Measurements from ENCODE around the gene SHPK. TPM values are rescaled to one million over a fixed set of nuclear protein-coding genes. Genes with fewer than 3 reads are reported as not detected.

SHPK gene
- total RNA-seq, 2 donors from 2014 or later, result 35.2 to 46.4 TPM

DNA sequence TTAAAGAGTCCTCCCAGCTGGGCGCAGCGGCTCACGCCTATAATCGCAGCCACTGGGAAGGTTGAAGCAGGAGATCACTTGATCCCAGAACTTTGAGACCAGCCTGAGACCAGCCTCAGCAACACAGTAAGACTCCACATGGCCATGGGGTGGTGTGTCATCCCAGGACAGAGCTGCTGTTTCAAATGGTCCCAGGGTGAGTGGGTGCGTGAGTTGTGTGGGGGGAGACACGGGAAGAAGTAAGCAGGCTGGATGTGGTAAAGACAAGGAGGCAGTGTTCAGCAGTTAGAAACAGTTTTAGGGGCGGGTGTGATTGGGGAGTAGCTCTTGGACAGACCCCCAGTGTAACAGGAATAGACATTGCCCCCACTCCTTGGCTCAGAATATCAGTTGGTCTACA is 3.8 kb downstream of the SHPK start:
- Mint-ChIP-seq H3K4me3 (peak overlapping the region; percentile 5), H3K27ac (peak overlapping the region; percentile 39)
- no peak overlapping the region for H3K9ac ChIP-seq (ENCODE audit: extremely low read depth, low read length, poor library complexity, severe bottlenecking)

DNA sequence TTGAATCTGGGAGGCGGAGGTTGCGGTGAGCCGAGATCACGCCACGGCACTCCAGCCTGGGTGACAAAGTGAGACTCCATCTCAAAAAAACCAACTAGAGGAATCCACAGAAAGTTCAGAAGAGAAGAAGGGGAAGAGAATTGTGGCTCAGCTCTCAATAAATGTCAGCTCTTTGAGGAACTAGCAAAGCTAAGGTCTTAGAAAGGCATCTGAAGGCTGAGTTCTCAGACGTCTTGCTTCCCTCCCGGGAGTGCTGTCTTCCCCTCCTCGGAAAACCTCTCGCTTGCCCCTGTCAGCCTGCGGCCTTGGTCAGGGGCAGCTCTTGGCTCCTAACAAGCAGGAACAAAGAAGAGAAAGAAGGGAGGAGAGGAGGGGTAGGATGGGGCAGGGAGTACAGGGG is 5.3 kb downstream of the SHPK start:
- no peak for DNase-seq
- Histone ChIP-seq H3K36me3 (ENCODE audit: control insufficient read depth, insufficient read depth, low read length) (peaks cover 47% of the 10 kb centered on the region), H3K27me3 (ENCODE audit: control insufficient read depth, insufficient read depth, low read length, poor library complexity, severe bottlenecking) (no peaks in the 10 kb centered on the region), H3K27ac (ENCODE audit: low read depth, low read length) (no peak overlapping the region), H3K4me3 (ENCODE audit: low read length) (no peak overlapping the region), H3K9ac (ENCODE audit: extremely low read depth, low read length, poor library complexity, severe bottlenecking) (no peak overlapping the region), H3K4me1 (ENCODE audit: control insufficient read depth, insufficient read depth, low read length) (no peaks in the 10 kb centered on the region), H3K9me3 (ENCODE audit: control insufficient read depth, low read length) (no peaks in the 10 kb centered on the region)
- peaks cover 55% of the 10 kb centered on the region for H3K36me3 Mint-ChIP-seq (ENCODE audit: low read depth)
- no peak overlapping the region for H3K4me3 Mint-ChIP-seq
- TF ChIP-seq, protein P1, sequence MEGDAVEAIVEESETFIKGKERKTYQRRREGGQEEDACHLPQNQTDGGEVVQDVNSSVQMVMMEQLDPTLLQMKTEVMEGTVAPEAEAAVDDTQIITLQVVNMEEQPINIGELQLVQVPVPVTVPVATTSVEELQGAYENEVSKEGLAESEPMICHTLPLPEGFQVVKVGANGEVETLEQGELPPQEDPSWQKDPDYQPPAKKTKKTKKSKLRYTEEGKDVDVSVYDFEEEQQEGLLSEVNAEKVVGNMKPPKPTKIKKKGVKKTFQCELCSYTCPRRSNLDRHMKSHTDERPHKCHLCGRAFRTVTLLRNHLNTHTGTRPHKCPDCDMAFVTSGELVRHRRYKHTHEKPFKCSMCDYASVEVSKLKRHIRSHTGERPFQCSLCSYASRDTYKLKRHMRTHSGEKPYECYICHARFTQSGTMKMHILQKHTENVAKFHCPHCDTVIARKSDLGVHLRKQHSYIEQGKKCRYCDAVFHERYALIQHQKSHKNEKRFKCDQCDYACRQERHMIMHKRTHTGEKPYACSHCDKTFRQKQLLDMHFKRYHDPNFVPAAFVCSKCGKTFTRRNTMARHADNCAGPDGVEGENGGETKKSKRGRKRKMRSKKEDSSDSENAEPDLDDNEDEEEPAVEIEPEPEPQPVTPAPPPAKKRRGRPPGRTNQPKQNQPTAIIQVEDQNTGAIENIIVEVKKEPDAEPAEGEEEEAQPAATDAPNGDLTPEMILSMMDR (conservative IDR thresholded peaks at IDR 0.05), result no peak
- 82 to 95% methylated on average over 4 to 10 of the region's 10 CpGs for WGBS, 2 experiments (ENCODE audit: insufficient coverage in 1 of 2, insufficient read length in 1 of 2)
- peak overlapping the region; percentile 44 for H3K27ac Mint-ChIP-seq
- no peaks in the 10 kb centered on the region for H3K9me3 Mint-ChIP-seq
- peaks cover 13% of the 10 kb centered on the region for H3K4me1 Mint-ChIP-seq
- no peaks in the 10 kb centered on the region for H3K27me3 Mint-ChIP-seq (ENCODE audit: insufficient read depth)

More for the DNA sequence above, 3.8 kb downstream of the SHPK start:
- Histone ChIP-seq H3K27me3 (ENCODE audit: control insufficient read depth, insufficient read depth, low read length, poor library complexity, severe bottlenecking) (no peaks in the 10 kb centered on the region), H3K9me3 (ENCODE audit: control insufficient read depth, low read length) (no peaks in the 10 kb centered on the region), H3K36me3 (ENCODE audit: control insufficient read depth, insufficient read depth, low read length) (peaks cover 36% of the 10 kb centered on the region), H3K4me1 (ENCODE audit: control insufficient read depth, insufficient read depth, low read length) (no peaks in the 10 kb centered on the region), H3K27ac (ENCODE audit: low read depth, low read length) (no peak overlapping the region), H3K4me3 (ENCODE audit: low read length) (no peak overlapping the region)
- H3K4me1 Mint-ChIP-seq, result peaks cover 16% of the 10 kb centered on the region
- peaks cover 43% of the 10 kb centered on the region for H3K36me3 Mint-ChIP-seq (ENCODE audit: low read depth)
- 95 to 98% methylated on average over 6 to 7 of the region's 7 CpGs for WGBS, 2 experiments (ENCODE audit: insufficient coverage in 1 of 2, insufficient read length in 1 of 2)
- DNase-seq, result no peak
- H3K27me3 Mint-ChIP-seq (ENCODE audit: insufficient read depth), result no peaks in the 10 kb centered on the region
- no peaks in the 10 kb centered on the region for H3K9me3 Mint-ChIP-seq
- TF ChIP-seq, protein P1 (conservative IDR thresholded peaks at IDR 0.05), result no peak

DNA sequence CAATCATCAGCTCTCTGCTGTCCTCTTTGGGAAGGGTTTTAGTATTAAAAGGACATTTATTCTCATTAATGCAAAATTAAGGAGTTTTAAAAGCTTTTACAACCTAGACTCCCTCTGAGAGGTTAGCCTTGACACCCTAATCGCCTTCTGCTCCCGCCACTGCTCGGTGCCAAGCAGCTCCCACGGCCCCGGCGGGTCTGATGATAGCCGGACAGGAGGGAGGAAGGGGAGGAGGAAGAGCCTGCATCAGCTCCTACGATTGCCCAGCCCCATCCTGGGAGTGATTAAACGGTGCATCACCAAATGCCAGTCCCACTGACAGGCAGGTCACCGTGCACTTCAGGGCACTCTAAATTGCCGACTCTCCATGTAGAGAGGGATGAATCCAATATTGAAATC is 8.3 kb downstream of the SHPK start:
- Histone ChIP-seq H3K36me3 (ENCODE audit: control insufficient read depth, insufficient read depth, low read length) (peaks cover 68% of the 10 kb centered on the region), H3K27ac (ENCODE audit: low read depth, low read length) (no peak overlapping the region), H3K9me3 (ENCODE audit: control insufficient read depth, low read length) (no peaks in the 10 kb centered on the region), H3K4me3 (ENCODE audit: low read length) (no peak overlapping the region), H3K4me1 (ENCODE audit: control insufficient read depth, insufficient read depth, low read length) (no peaks in the 10 kb centered on the region), H3K27me3 (ENCODE audit: control insufficient read depth, insufficient read depth, low read length, poor library complexity, severe bottlenecking) (no peaks in the 10 kb centered on the region), H3K9ac (ENCODE audit: extremely low read depth, low read length, poor library complexity, severe bottlenecking) (no peak overlapping the region)
- Mint-ChIP-seq H3K27me3 (ENCODE audit: insufficient read depth) (no peaks in the 10 kb centered on the region), H3K4me1 (peaks cover 2% of the 10 kb centered on the region), H3K9me3 (no peaks in the 10 kb centered on the region), H3K4me3 (no peak overlapping the region), H3K36me3 (ENCODE audit: low read depth) (peaks cover 74% of the 10 kb centered on the region), H3K27ac (no peak overlapping the region)
- DNase-seq, result no peak
- TF ChIP-seq, protein P1 (conservative IDR thresholded peaks at IDR 0.05), result no peak
- 96 to 98% methylated on average over 9 to 11 of the region's 11 CpGs for WGBS, 2 experiments (ENCODE audit: insufficient coverage in 1 of 2, insufficient read length in 1 of 2)
